HuH-7.5 (cell line): ENCODE measurements around the gene TMEM132C.

Source experiments
- DNase-seq: peaks from one replicate; pipeline ENCODE4 v3.0.0; 2011; ENCODE audit warnings: low spot score

TMEM132C gene

GRCh38 chr12:128288357-128288756, 21.4 kb downstream of the TMEM132C start:
- no peak for DNase-seq

GRCh38 chr12:128288896-128289295, 21.9 kb downstream of the TMEM132C start:
- no peak for DNase-seq

- no peak for DNase-seq
Observed at GRCh38 chr12:128290938-128291337, 24.0 kb downstream of the TMEM132C start.

- no peak for DNase-seq
Observed at GRCh38 chr12:128298091-128298748, 31.2 kb downstream of the TMEM132C start.

- DNase-seq: no peak
Observed at GRCh38 chr12:128305336-128305892, 38.4 kb downstream of the TMEM132C start.

- no peak for DNase-seq
Observed at GRCh38 chr12:128307791-128308190, 40.8 kb downstream of the TMEM132C start.

GRCh38 chr12:128312661-128313060, 45.7 kb downstream of the TMEM132C start:
- no peak for DNase-seq

- no peak for DNase-seq
Observed at GRCh38 chr12:128313931-128314330, 47.0 kb downstream of the TMEM132C start.

- no peak for DNase-seq
Observed at GRCh38 chr12:128314611-128315010, 47.6 kb downstream of the TMEM132C start.

- DNase-seq: no peak
Observed at GRCh38 chr12:128316078-128316477, 49.1 kb downstream of the TMEM132C start.

- DNase-seq: no peak
Observed at GRCh38 chr12:128316973-128317526, 50.1 kb downstream of the TMEM132C start.

- DNase-seq: no peak
Observed at GRCh38 chr12:128318341-128318740, 51.4 kb downstream of the TMEM132C start.

- DNase-seq: no peak
Observed at GRCh38 chr12:128318946-128319345, 52.0 kb downstream of the TMEM132C start.

- no peak for DNase-seq
Observed at GRCh38 chr12:128322341-128322740, 55.4 kb downstream of the TMEM132C start.

- DNase-seq: no peak
Observed at GRCh38 chr12:128323145-128323920, 56.4 kb downstream of the TMEM132C start.

GRCh38 chr12:128325646-128326045, 58.7 kb downstream of the TMEM132C start:
- DNase-seq: no peak

GRCh38 chr12:128326406-128326805, 59.4 kb downstream of the TMEM132C start:
- no peak for DNase-seq

- no peak for DNase-seq
Observed at GRCh38 chr12:128328961-128329360, 62.0 kb downstream of the TMEM132C start.

- DNase-seq: no peak
Observed at GRCh38 chr12:128336204-128337070, 69.5 kb downstream of the TMEM132C start.

- DNase-seq: no peak
Observed at GRCh38 chr12:128337071-128337345, 70.0 kb downstream of the TMEM132C start.

- no peak for DNase-seq
Observed at GRCh38 chr12:128337431-128338170, 70.6 kb downstream of the TMEM132C start.
